OCI-LY1 (cell line): ENCODE results near the gene NCOA4.

ENCODE experiments used
- EZH2 ChIP-seq: fragments of 200-600 bp; sonication (generic), shearing (Covaris generic); IDR thresholded peaks from 2 replicates; pipeline ENCODE4 v1.8.0; 2017; ENCODE audit warnings: borderline replicate concordance, mixed run types, mild to moderate bottlenecking, antibody characterized with exemption, low read length, moderate library complexity, mixed read lengths
- TF ChIP-seq, protein P1 (sequence below): fragments of 200-600 bp; sonication (generic), shearing (Covaris generic); IDR thresholded peaks from 2 replicates; pipeline ENCODE4 v1.5.1; 2017; ENCODE audit warnings: mild to moderate bottlenecking, antibody characterized with exemption, low read length, moderate library complexity, mixed read lengths

- TF ChIP-seq EZH2 = no peak
- TF ChIP-seq, protein P1, sequence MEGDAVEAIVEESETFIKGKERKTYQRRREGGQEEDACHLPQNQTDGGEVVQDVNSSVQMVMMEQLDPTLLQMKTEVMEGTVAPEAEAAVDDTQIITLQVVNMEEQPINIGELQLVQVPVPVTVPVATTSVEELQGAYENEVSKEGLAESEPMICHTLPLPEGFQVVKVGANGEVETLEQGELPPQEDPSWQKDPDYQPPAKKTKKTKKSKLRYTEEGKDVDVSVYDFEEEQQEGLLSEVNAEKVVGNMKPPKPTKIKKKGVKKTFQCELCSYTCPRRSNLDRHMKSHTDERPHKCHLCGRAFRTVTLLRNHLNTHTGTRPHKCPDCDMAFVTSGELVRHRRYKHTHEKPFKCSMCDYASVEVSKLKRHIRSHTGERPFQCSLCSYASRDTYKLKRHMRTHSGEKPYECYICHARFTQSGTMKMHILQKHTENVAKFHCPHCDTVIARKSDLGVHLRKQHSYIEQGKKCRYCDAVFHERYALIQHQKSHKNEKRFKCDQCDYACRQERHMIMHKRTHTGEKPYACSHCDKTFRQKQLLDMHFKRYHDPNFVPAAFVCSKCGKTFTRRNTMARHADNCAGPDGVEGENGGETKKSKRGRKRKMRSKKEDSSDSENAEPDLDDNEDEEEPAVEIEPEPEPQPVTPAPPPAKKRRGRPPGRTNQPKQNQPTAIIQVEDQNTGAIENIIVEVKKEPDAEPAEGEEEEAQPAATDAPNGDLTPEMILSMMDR = no peak
These were observed 10.1 kb downstream of the NCOA4 start for GRCh38 chr10:46020344-46020657.
